GM18499 (cell line): Measurements from ENCODE around the gene MSGN1.

Experiments
- ATAC-seq: cut with Tn5 transposase; IDR thresholded peaks from one replicate; pipeline ENCODE4 v1.9.1; 2021; ENCODE audit warnings: moderate number of reproducible peaks; ENCODE audit not compliant: insufficient read depth, unreplicated experiment

MSGN1 gene

GRCh38 chr2:17816396-17817245 lies at the start of gene MSGN1:
MSGN1 (plus strand) TSS chr2:17816460; CDS start chr2:17816519, 59 bp downstream.
- ATAC-seq: no peak

- no peak for ATAC-seq
These were observed 47.4 kb upstream of the MSGN1 start for GRCh38 chr2:17768894-17769293.

- no peak for ATAC-seq
These were observed 44.3 kb upstream of the MSGN1 start for GRCh38 chr2:17771956-17772355.

GRCh38 chr2:17772532-17772931 lies 43.7 kb upstream of the MSGN1 start:
- ATAC-seq: no peak

GRCh38 chr2:17780546-17780945 lies 35.7 kb upstream of the MSGN1 start:
- ATAC-seq: no peak

GRCh38 chr2:17781482-17781881 lies 34.8 kb upstream of the MSGN1 start:
- no peak for ATAC-seq

- ATAC-seq: no peak
These were observed 29.5 kb upstream of the MSGN1 start for GRCh38 chr2:17786727-17787126.

GRCh38 chr2:17788773-17789172 lies 27.5 kb upstream of the MSGN1 start:
- ATAC-seq: no peak

- no peak for ATAC-seq
These were observed 25.7 kb upstream of the MSGN1 start for GRCh38 chr2:17790536-17790935.

GRCh38 chr2:17791121-17791816 lies 25.0 kb upstream of the MSGN1 start:
- ATAC-seq: no peak

GRCh38 chr2:17791817-17792130 lies 24.5 kb upstream of the MSGN1 start:
- no peak for ATAC-seq

- no peak for ATAC-seq
These were observed 23.7 kb upstream of the MSGN1 start for GRCh38 chr2:17792515-17792914.

GRCh38 chr2:17793296-17793695 lies 23.0 kb upstream of the MSGN1 start:
- ATAC-seq: no peak

GRCh38 chr2:17793803-17794354 lies 22.4 kb upstream of the MSGN1 start:
- no peak for ATAC-seq

GRCh38 chr2:17795309-17795708 lies 21.0 kb upstream of the MSGN1 start:
- ATAC-seq: no peak

GRCh38 chr2:17798338-17798737 lies 17.9 kb upstream of the MSGN1 start:
- ATAC-seq: no peak

- ATAC-seq: no peak
These were observed 16.7 kb upstream of the MSGN1 start for GRCh38 chr2:17799301-17800120.

- no peak for ATAC-seq
These were observed 16.0 kb upstream of the MSGN1 start for GRCh38 chr2:17800219-17800618.

- ATAC-seq: no peak
These were observed 15.4 kb upstream of the MSGN1 start for GRCh38 chr2:17800693-17801458.

- ATAC-seq: no peak
These were observed 12.8 kb upstream of the MSGN1 start for GRCh38 chr2:17803497-17803896.
